OCI-LY7 (cell line): ENCODE data around the gene GPRC5A. TPM values are rescaled to one million over a fixed set of nuclear protein-coding genes. Genes with fewer than 3 reads are reported as not detected.

Source experiments
- BruUV-seq: library from RNA; stranded (reverse); fragments of 400-500 nt; replicated peaks from 2 replicates; lab custom pipeline; 2021; lab: Mats Ljungman, UMichigan
- CTCF ChIA-PET: fragments of 300-600 bp; sonication (Branson Sonifier 250); formaldehyde crosslinking; loops from one replicate; lab custom pipeline; 2022; ENCODE audit warnings: antibody characterized with exemption; ENCODE audit not compliant: unreplicated experiment; lab: Charles Lee
- POLR2A ChIA-PET: fragments of 300-600 bp; sonication (Branson Sonifier 250); formaldehyde crosslinking; loops from one replicate; lab custom pipeline; 2022; ENCODE audit warnings: antibody characterized with exemption; lab: Charles Lee
- DNase-seq: peaks from one replicate; pipeline ENCODE4 v3.0.0-alpha.2; 2015; ENCODE audit warnings: low spot score
- H2AFZ ChIP-seq: fragments of 200-600 bp; sonication (generic), shearing (Covaris generic); 2 replicates; pipeline ENCODE4 v1.6.1; 2014; ENCODE audit warnings: mild to moderate bottlenecking, antibody characterized with exemption, low read length, moderate library complexity
- H3K27ac ChIP-seq: fragments of 200-600 bp; sonication (generic); 2 replicates; pipeline ENCODE4 v1.5.1; 2014; ENCODE audit warnings: mixed run types, low read depth, mild to moderate bottlenecking, moderate library complexity, low read length, inconsistent platforms; ENCODE audit not compliant: poor library complexity, severe bottlenecking
- H3K36me3 ChIP-seq: fragments of 200-600 bp; sonication (generic); 2 replicates; pipeline ENCODE4 v1.6.1; 2014; ENCODE audit warnings: mild to moderate bottlenecking, antibody characterized with exemption, low read length, moderate library complexity, mixed read lengths; ENCODE audit not compliant: insufficient read depth
- H3K4me1 ChIP-seq: fragments of 200-600 bp; sonication (generic); 2 replicates; pipeline ENCODE4 v1.5.1; 2014; ENCODE audit warnings: mild to moderate bottlenecking, low read length; ENCODE audit not compliant: insufficient read depth, poor library complexity, severe bottlenecking
- H3K4me2 ChIP-seq: fragments of 200-600 bp; sonication (generic); 2 replicates; pipeline ENCODE4 v1.6.1; 2014; ENCODE audit warnings: mild to moderate bottlenecking, low read length
- H3K4me3 ChIP-seq: fragments of 200-600 bp; sonication (generic); 2 replicates; pipeline ENCODE4 v1.5.1; 2014; ENCODE audit warnings: mild to moderate bottlenecking, low read depth, low read length; ENCODE audit not compliant: poor library complexity, severe bottlenecking
- H3K79me2 ChIP-seq: fragments of 200-600 bp; sonication (generic); 2 replicates; pipeline ENCODE4 v1.6.1; 2016; ENCODE audit warnings: low read depth, mild to moderate bottlenecking, low read length, moderate library complexity, mixed read lengths; ENCODE audit not compliant: insufficient read depth
- H3K9me2 ChIP-seq: fragments of 200-600 bp; sonication (generic); 2 replicates; pipeline ENCODE4 v1.6.1; 2016; ENCODE audit warnings: mild to moderate bottlenecking, low read length, mixed read lengths; ENCODE audit not compliant: insufficient read depth
- H3K9me3 ChIP-seq: fragments of 200-600 bp; sonication (generic); 2 replicates; pipeline ENCODE4 v1.6.1; 2014; ENCODE audit warnings: mild to moderate bottlenecking, mixed run types, low read length, mixed read lengths
- H4K20me1 ChIP-seq: fragments of 200-600 bp; sonication (generic); 2 replicates; pipeline ENCODE4 v1.6.1; 2014; ENCODE audit warnings: mild to moderate bottlenecking, antibody characterized with exemption, low read length, moderate library complexity, mixed read lengths; ENCODE audit not compliant: insufficient read depth
- CTCF ChIP-seq: fragments of 200-600 bp; sonication (generic); conservative IDR thresholded peaks from 2 replicates; pipeline ENCODE4 v1.5.1; 2014; ENCODE audit warnings: mild to moderate bottlenecking, antibody characterized with exemption, low read length, moderate library complexity, mixed read lengths
- EZH2phosphoT487 ChIP-seq: fragments of 200-600 bp; sonication (generic); IDR thresholded peaks from 2 replicates; pipeline ENCODE4 v1.6.1; 2018; ENCODE audit warnings: low read depth, borderline replicate concordance, mild to moderate bottlenecking, mixed run types, antibody characterized with exemption, low read length, moderate library complexity, mixed read lengths
- intact Hi-C: fragments of 100-400 bp; cut with micrococcal nuclease; formaldehyde crosslinking; loops from one replicate; pipeline ENCODE4 v1.10.0; 2022; ENCODE audit not compliant: unreplicated experiment
- total RNA-seq, 2 experiments: library from RNA; depleted of rRNA in 1 of 2; stranded (reverse); fragments of >200 nt in 1 of 2; shearing (Covaris generic) in 1 of 2; gene quantifications; 2 replicates each; pipeline ENCODE4 v1.2.3, GENCODE V29; 2014 to 2022

The GPRC5A gene
- total RNA-seq, 2 experiments from 2014 or later = 0.25 TPM; not detected in 1

- DNase-seq = no peak
- Histone ChIP-seq H3K36me3 (no peaks in the 10 kb centered on the region), H2AFZ (no peak overlapping the region), H3K9me2 (no peaks in the 10 kb centered on the region), H3K79me2 (no peaks in the 10 kb centered on the region), H3K27ac (no peak overlapping the region), H3K9me3 (no peaks in the 10 kb centered on the region), H3K4me3 (no peak overlapping the region), H3K4me2 (no peak overlapping the region), H3K4me1 (no peaks in the 10 kb centered on the region), H4K20me1 (no peaks in the 10 kb centered on the region)
- no peak for TF ChIP-seq CTCF
- TF ChIP-seq EZH2phosphoT487 = no peak
- intact Hi-C loops = no loop called here
- ChIA-PET CTCF (no interaction called here), POLR2A (interaction anchor here (0.6 kb wide), 1 partner anchor 14 kb away, joined by 3 read pairs; no protein-coding TSS in a partner anchor)
- BruUV-seq = no TSS peak
Measured at GRCh38 chr12:12885096-12885792, 6.1 kb upstream of the GPRC5A start.

- POLR2A ChIA-PET = interaction anchor here (0.7 kb wide), 1 partner anchor 990 kb away, joined by 3 read pairs; no protein-coding TSS in a partner anchor
- intact Hi-C loops = no loop called here
- CTCF ChIA-PET = no interaction called here
- H3K4me2 ChIP-seq = no peak overlapping the region
- H3K27ac ChIP-seq = no peak overlapping the region
- BruUV-seq = no TSS peak
- no peak overlapping the region for H2AFZ ChIP-seq
- no peaks in the 10 kb centered on the region for H3K79me2 ChIP-seq
- no peaks in the 10 kb centered on the region for H4K20me1 ChIP-seq
- H3K36me3 ChIP-seq = no peaks in the 10 kb centered on the region
- H3K4me3 ChIP-seq = no peak overlapping the region
- no peaks in the 10 kb centered on the region for H3K4me1 ChIP-seq
- TF ChIP-seq CTCF = no peak
- TF ChIP-seq EZH2phosphoT487 = no peak
- no peak for DNase-seq
- H3K9me3 ChIP-seq = no peaks in the 10 kb centered on the region
- no peaks in the 10 kb centered on the region for H3K9me2 ChIP-seq
Measured at GRCh38 chr12:12887471-12887870, 3.9 kb upstream of the GPRC5A start.

- DNase-seq = no peak
- H3K79me2 ChIP-seq = no peaks in the 10 kb centered on the region
- BruUV-seq = no TSS peak
Measured at GRCh38 chr12:12889701-12890100, 1.7 kb upstream of the GPRC5A start.

More at GRCh38 chr12:12889701-12890100, 1.7 kb upstream of the GPRC5A start:
- Histone ChIP-seq H3K4me1 (no peaks in the 10 kb centered on the region), H3K4me3 (no peak overlapping the region), H4K20me1 (no peaks in the 10 kb centered on the region), H3K36me3 (no peaks in the 10 kb centered on the region), H3K27ac (no peak overlapping the region), H3K4me2 (no peak overlapping the region), H2AFZ (no peak overlapping the region), H3K9me2 (no peaks in the 10 kb centered on the region), H3K9me3 (no peaks in the 10 kb centered on the region)
- no peak for TF ChIP-seq EZH2phosphoT487
- no peak for TF ChIP-seq CTCF
- ChIA-PET POLR2A (no interaction called here), CTCF (no interaction called here)
- intact Hi-C loops = no loop called here
